OCI-LY1 (cell line): ENCODE measurements around the gene NOXO1.

ENCODE experiments used
- H2AFZ ChIP-seq: fragments of 200-600 bp; sonication (generic), shearing (Covaris generic); 2 replicates; pipeline ENCODE4 v1.6.0; 2014; ENCODE audit warnings: antibody characterized with exemption, mild to moderate bottlenecking, low read length
- H3F3A ChIP-seq: fragments of 200-600 bp; sonication (generic), shearing (Covaris generic); 2 replicates; pipeline ENCODE4 v1.6.0; 2014; ENCODE audit warnings: mild to moderate bottlenecking, antibody characterized with exemption, low read length, moderate library complexity; ENCODE audit not compliant: insufficient read depth
- H3K27ac ChIP-seq: fragments of 200-600 bp; sonication (generic); 2 replicates; pipeline ENCODE4 v1.5.1; 2014; ENCODE audit warnings: low read length, mixed run types, mild to moderate bottlenecking, low read depth; ENCODE audit not compliant: poor library complexity, severe bottlenecking
- H3K27me3 ChIP-seq: fragments of 200-600 bp; sonication (generic); 2 replicates; pipeline ENCODE4 v1.6.0; 2014; ENCODE audit warnings: antibody characterized with exemption, mild to moderate bottlenecking, low read length, moderate library complexity; ENCODE audit not compliant: insufficient read depth
- H3K36me3 ChIP-seq: fragments of 200-600 bp; sonication (generic); 2 replicates; pipeline ENCODE4 v1.6.1; 2014; ENCODE audit warnings: mild to moderate bottlenecking, antibody characterized with exemption, low read length, moderate library complexity, mixed read lengths; ENCODE audit not compliant: insufficient read depth
- H3K4me1 ChIP-seq: fragments of 200-600 bp; sonication (generic); 2 replicates; pipeline ENCODE4 v1.5.1; 2014; ENCODE audit warnings: mild to moderate bottlenecking, low read length, moderate library complexity; ENCODE audit not compliant: insufficient read depth, severe bottlenecking
- H3K4me2 ChIP-seq: fragments of 200-600 bp; sonication (generic), shearing (Covaris generic); 2 replicates; pipeline ENCODE4 v1.6.1; 2014; ENCODE audit warnings: low read length
- H3K4me3 ChIP-seq: fragments of 200-600 bp; sonication (generic); 2 replicates; pipeline ENCODE4 v1.5.1; 2014; ENCODE audit warnings: low read length, low read depth, mild to moderate bottlenecking, mixed read lengths; ENCODE audit not compliant: poor library complexity, severe bottlenecking
- H3K79me2 ChIP-seq: fragments of 200-600 bp; shearing (Covaris generic); 2 replicates; pipeline ENCODE4 v1.6.1; 2016; ENCODE audit warnings: mixed run types, low read length, mixed read lengths; ENCODE audit not compliant: insufficient read depth
- H3K9ac ChIP-seq: fragments of 200-600 bp; sonication (generic), shearing (Covaris generic); 2 replicates; pipeline ENCODE4 v1.6.1; 2014; ENCODE audit warnings: mild to moderate bottlenecking, low read length, mixed read lengths
- H3K9me2 ChIP-seq: fragments of 200-600 bp; sonication (generic), shearing (Covaris generic); 2 replicates; pipeline ENCODE4 v1.6.1; 2014; ENCODE audit warnings: low read depth, mild to moderate bottlenecking, low read length, mixed read lengths
- H3K9me3 ChIP-seq: fragments of 200-600 bp; shearing (Covaris generic); 2 replicates; pipeline ENCODE4 v1.6.1; 2014; ENCODE audit warnings: low read length, mixed read lengths
- H4K20me1 ChIP-seq: fragments of 200-600 bp; sonication (generic), shearing (Covaris generic); 2 replicates; pipeline ENCODE4 v1.6.0; 2016; ENCODE audit warnings: mild to moderate bottlenecking, low read length; ENCODE audit not compliant: insufficient read depth
- CTCF ChIP-seq: fragments of 200-600 bp; sonication (generic), shearing (Covaris generic); IDR thresholded peaks from 2 replicates; pipeline ENCODE4 v1.5.1; 2017; ENCODE audit warnings: mild to moderate bottlenecking, antibody characterized with exemption, low read length, moderate library complexity, mixed read lengths
- EZH2 ChIP-seq: fragments of 200-600 bp; sonication (generic), shearing (Covaris generic); IDR thresholded peaks from 2 replicates; pipeline ENCODE4 v1.8.0; 2017; ENCODE audit warnings: borderline replicate concordance, mixed run types, mild to moderate bottlenecking, antibody characterized with exemption, low read length, moderate library complexity, mixed read lengths

The NOXO1 gene

GRCh38 chr16:1961651-1962067 is 19.6 kb downstream of the NOXO1 start:
- Histone ChIP-seq H3K9me3 (no peaks in the 10 kb centered on the region), H3K36me3 (peaks cover 35% of the 10 kb centered on the region), H3K4me1 (peaks cover 46% of the 10 kb centered on the region), H3K4me3 (peak overlapping the region; percentile 16), H3K9me2 (no peaks in the 10 kb centered on the region), H3K4me2 (peak overlapping the region; percentile 97; the same call in 1 of the 2 replicates), H3K27ac (peak overlapping the region; percentile 44), H3K27me3 (no peaks in the 10 kb centered on the region), H4K20me1 (no peaks in the 10 kb centered on the region), H2AFZ (no peak overlapping the region), H3F3A (peaks cover 16% of the 10 kb centered on the region), H3K9ac (no peak overlapping the region), H3K79me2 (peaks cover 21% of the 10 kb centered on the region)
- no peak for TF ChIP-seq CTCF
- TF ChIP-seq EZH2: no peak

- Histone ChIP-seq H3K4me2 (peak overlapping the region; percentile 72), H3K27me3 (no peaks in the 10 kb centered on the region; the same call in 1 of the 2 replicates), H3K9me2 (no peaks in the 10 kb centered on the region), H3K4me3 (peak overlapping the region; percentile 90), H3K36me3 (peaks cover 35% of the 10 kb centered on the region), H2AFZ (no peak overlapping the region), H3F3A (peaks cover 16% of the 10 kb centered on the region), H3K9me3 (no peaks in the 10 kb centered on the region), H3K79me2 (peaks cover 21% of the 10 kb centered on the region), H3K27ac (peak overlapping the region; percentile 75), H3K4me1 (peaks cover 45% of the 10 kb centered on the region), H4K20me1 (no peaks in the 10 kb centered on the region), H3K9ac (peak overlapping the region; percentile 90; the same call in 1 of the 2 replicates)
- TF ChIP-seq CTCF (no peak), EZH2 (no peak)
These were observed 20.3 kb downstream of the NOXO1 start for GRCh38 chr16:1960665-1961630.

GRCh38 chr16:1959269-1960039 is 21.8 kb downstream of the NOXO1 start, which contains the start of gene NDUFB10:
TSS of gene NDUFB10 (plus strand) at chr16:1959538. CDS start at chr16:1959625, 87 bp downstream.
- no peaks in the 10 kb centered on the region; the same call in 1 of the 2 replicates for H3K27me3 ChIP-seq
- no peaks in the 10 kb centered on the region for H3K9me3 ChIP-seq
- peaks cover 39% of the 10 kb centered on the region for H3K4me1 ChIP-seq
- peaks cover 35% of the 10 kb centered on the region for H3K36me3 ChIP-seq
- no peak within 1 kb of the TSS for H2AFZ ChIP-seq
- peak within 1 kb of the TSS; percentile 90 for H3K9ac ChIP-seq
- H4K20me1 ChIP-seq: no peaks in the 10 kb centered on the region
- peaks cover 16% of the 10 kb centered on the region for H3F3A ChIP-seq
- H3K9me2 ChIP-seq: no peaks in the 10 kb centered on the region
- peak within 1 kb of the TSS; percentile 72 for H3K4me2 ChIP-seq
- H3K4me3 ChIP-seq: peak within 1 kb of the TSS; percentile 90
- peak within 1 kb of the TSS; percentile 75 for H3K27ac ChIP-seq
- TF ChIP-seq EZH2: no peak
- TF ChIP-seq CTCF: peak; percentile 89
- H3K79me2 ChIP-seq: peaks cover 14% of the 10 kb centered on the region
